Small intestine (tissue), 7 donors: ENCODE measurements around the gene HMGCR. TPM values are rescaled to one million over a fixed set of nuclear protein-coding genes. Genes with fewer than 3 reads are reported as not detected.

Experiments used
- DNase-seq, 2 donors: peaks; one replicate each; pipeline versions ENCODE4 v3.0.0 to v3.0.0-alpha.2; 2013
- FAIRE-seq: peaks from 2 replicates; lab custom pipeline; 2012; peaks lifted over from hg19 to GRCh38; lab: Jason Lieb, UNC
- H3K27ac ChIP-seq, 3 donors: one replicate each; pipeline ENCODE4 v1.5.1; 2013; ENCODE audit warnings: low read length in 2 of 3, mild to moderate bottlenecking in 2 of 3, control low read depth in 1 of 3, inconsistent platforms in 1 of 3, low read depth in 1 of 3, moderate library complexity in 1 of 3
- H3K27me3 ChIP-seq, 3 donors: one replicate each; pipeline ENCODE4 v1.6.1; 2013; ENCODE audit warnings: low read length in 3 of 3, inconsistent platforms in 1 of 3; ENCODE audit not compliant: control insufficient read depth in 3 of 3, insufficient read depth in 3 of 3
- H3K36me3 ChIP-seq, 3 donors: one replicate each; pipeline ENCODE4 v1.6.1; 2013; ENCODE audit warnings: low read length in 3 of 3, inconsistent platforms in 1 of 3, low read depth in 1 of 3, mild to moderate bottlenecking in 1 of 3, moderate library complexity in 1 of 3; ENCODE audit not compliant: control insufficient read depth in 3 of 3, insufficient read depth in 2 of 3
- H3K4me1 ChIP-seq, 3 donors: one replicate each; pipeline ENCODE4 v1.6.1; 2013; ENCODE audit warnings: low read length in 2 of 3, inconsistent platforms in 1 of 3, low read depth in 1 of 3, mild to moderate bottlenecking in 1 of 3, moderate library complexity in 1 of 3; ENCODE audit not compliant: control insufficient read depth in 3 of 3, insufficient read depth in 2 of 3
- H3K4me3 ChIP-seq, 3 donors: one replicate each; pipeline ENCODE4 v1.5.1; 2013; ENCODE audit warnings: low read length in 3 of 3, control low read depth in 1 of 3, inconsistent platforms in 1 of 3, low read depth in 1 of 3, mild to moderate bottlenecking in 1 of 3, moderate library complexity in 1 of 3
- H3K9me3 ChIP-seq, 2 donors: one replicate each; pipeline ENCODE4 v1.6.1; 2013; ENCODE audit warnings: low read depth in 1 of 2, low read length in 1 of 2; ENCODE audit not compliant: control insufficient read depth in 2 of 2, insufficient read depth in 1 of 2
- WGBS, 3 donors: extraction: QIAGEN DNeasy Blood & Tissue Kit; methylation state at CpG; one replicate each; pipeline ENCODE4 v1.1.7; 2013; 5-methylcytosine and 5-hydroxymethylcytosine counted together
- polyA plus RNA-seq, 4 donors: library from polyadenylated mRNA; stranded (reverse) in 3 of 4; unstranded in 1 of 4; fragments of 200-250 nt in 3 of 4; fragments of 120-200 nt in 1 of 4; gene quantifications; one replicate each; pipeline versions ENCODE4 v1.2.1 to v1.2.3, GENCODE V29; 2013
- donor health status: healthy with polysubstance abuse.
- donor health status: control.
- donor health status: control.
- donor health status: Bipolar disorder and iron deficiency.
- donor health status: healthy.

The HMGCR gene
- polyA plus RNA-seq, 4 donors: 3.8 to 54.3 (median 29.3) TPM

GRCh38 chr5:75374394-75374814 is 37.4 kb downstream of the HMGCR start:
- Histone ChIP-seq H3K36me3 (peaks cover 5 to 22% (median 11%) of the 10 kb centered on the region in 3 donors), H3K4me1 (no peaks in the 10 kb centered on the region), H3K27ac (no peak overlapping the region), H3K9me3 (no peaks in the 10 kb centered on the region), H3K27me3 (no peaks in the 10 kb centered on the region), H3K4me3 (no peak overlapping the region)
- no peak for DNase-seq
- WGBS, 3 donors: 89 to 96% (median 91%) methylated on average over 12 of the region's 12 CpGs
- FAIRE-seq: no peak

GRCh38 chr5:75375414-75375813 is 38.4 kb downstream of the HMGCR start:
- 91 to 97% (median 95%) methylated on average over 4 of the region's 4 CpGs for WGBS, 3 donors
- FAIRE-seq (no peak), DNase-seq (no peak)
- peaks cover 6 to 27% (median 14%) of the 10 kb centered on the region in 3 donors for H3K36me3 ChIP-seq
- no peaks in the 10 kb centered on the region for H3K9me3 ChIP-seq
- no peak overlapping the region for H3K27ac ChIP-seq
- H3K27me3 ChIP-seq: no peaks in the 10 kb centered on the region
- H3K4me3 ChIP-seq: no peak overlapping the region
- no peaks in the 10 kb centered on the region for H3K4me1 ChIP-seq

- FAIRE-seq (no peak), DNase-seq (no peak)
- Histone ChIP-seq H3K27ac (no peak overlapping the region), H3K36me3 (peaks cover 8 to 29% (median 16%) of the 10 kb centered on the region in 3 donors), H3K27me3 (no peaks in the 10 kb centered on the region), H3K4me3 (no peak overlapping the region), H3K9me3 (no peaks in the 10 kb centered on the region), H3K4me1 (no peaks in the 10 kb centered on the region)
- WGBS, 3 donors: 93 to 98% (median 96%) methylated on average over 1 of the region's 1 CpG
Measured at GRCh38 chr5:75380099-75380498, 43.1 kb downstream of the HMGCR start.

GRCh38 chr5:75381456-75381855 is 44.4 kb downstream of the HMGCR start:
- WGBS, 3 donors: 85 to 89% (median 85%) methylated on average over 4 of the region's 4 CpGs
- no peaks in the 10 kb centered on the region for H3K4me1 ChIP-seq
- no peaks in the 10 kb centered on the region for H3K27me3 ChIP-seq
- H3K9me3 ChIP-seq: no peaks in the 10 kb centered on the region
- H3K36me3 ChIP-seq: peaks cover 8 to 29% (median 11%) of the 10 kb centered on the region in 3 donors
- H3K27ac ChIP-seq: no peak overlapping the region
- DNase-seq (no peak), FAIRE-seq (no peak)
- no peak overlapping the region for H3K4me3 ChIP-seq

GRCh38 chr5:75384218-75384617 is 47.2 kb downstream of the HMGCR start:
- WGBS, 3 donors: 43 to 65% (median 58%) methylated on average over 1 of the region's 1 CpG
- Histone ChIP-seq H3K36me3 (peaks cover 5 to 32% (median 9%) of the 10 kb centered on the region in 3 donors), H3K4me1 (no peaks in the 10 kb centered on the region)

GRCh38 chr5:75387806-75388205 is 50.8 kb downstream of the HMGCR start:
- no peak overlapping the region for H3K27ac ChIP-seq
- no peaks in the 10 kb centered on the region for H3K4me1 ChIP-seq
- no peaks in the 10 kb centered on the region for H3K27me3 ChIP-seq
- no peaks in the 10 kb centered on the region for H3K9me3 ChIP-seq
- H3K4me3 ChIP-seq: no peak overlapping the region
- DNase-seq (no peak), FAIRE-seq (no peak)
- peaks cover 0 to 24% (median 0%) of the 10 kb centered on the region in 3 donors for H3K36me3 ChIP-seq
- WGBS, 3 donors: 90 to 96% (median 94%) methylated on average over 6 of the region's 6 CpGs

More at GRCh38 chr5:75384218-75384617, 47.2 kb downstream of the HMGCR start:
- Histone ChIP-seq H3K27ac (no peak overlapping the region), H3K9me3 (no peaks in the 10 kb centered on the region), H3K4me3 (no peak overlapping the region), H3K27me3 (no peaks in the 10 kb centered on the region)
- DNase-seq: no peak
- FAIRE-seq: no peak

- H3K36me3 ChIP-seq: peaks cover 0 to 26% (median 2%) of the 10 kb centered on the region in 3 donors
- no peaks in the 10 kb centered on the region for H3K9me3 ChIP-seq
- no peak overlapping the region for H3K27ac ChIP-seq
- FAIRE-seq (no peak), DNase-seq (no peak)
- WGBS, 3 donors: 82 to 95% (median 84%) methylated on average over 2 of the region's 2 CpGs
- no peaks in the 10 kb centered on the region for H3K4me1 ChIP-seq
- H3K4me3 ChIP-seq: no peak overlapping the region
- no peaks in the 10 kb centered on the region for H3K27me3 ChIP-seq
Measured at GRCh38 chr5:75389430-75389829, 52.4 kb downstream of the HMGCR start.

GRCh38 chr5:75395277-75395676 is 58.3 kb downstream of the HMGCR start:
- Histone ChIP-seq H3K27me3 (no peaks in the 10 kb centered on the region), H3K4me1 (no peaks in the 10 kb centered on the region), H3K36me3 (peaks cover 2 to 10% (median 5%) of the 10 kb centered on the region in 3 donors), H3K4me3 (no peak overlapping the region), H3K9me3 (no peaks in the 10 kb centered on the region), H3K27ac (no peak overlapping the region)
- FAIRE-seq (no peak), DNase-seq (no peak)
- 88 to 100% (median 91%) methylated on average over 3 of the region's 3 CpGs for WGBS, 3 donors

GRCh38 chr5:75405296-75405695 is 68.3 kb downstream of the HMGCR start:
- H3K9me3 ChIP-seq: no peaks in the 10 kb centered on the region
- no peaks in the 10 kb centered on the region for H3K4me1 ChIP-seq
- 45 to 65% (median 62%) methylated on average over 3 of the region's 3 CpGs for whole genome bisulfite sequencing, 3 donors
- H3K27me3 ChIP-seq: no peaks in the 10 kb centered on the region
- H3K4me3 ChIP-seq: no peak overlapping the region
- H3K36me3 ChIP-seq: peaks cover 5 to 22% (median 5%) of the 10 kb centered on the region in 3 donors
- no peak overlapping the region for H3K27ac ChIP-seq
- DNase-seq (peak in 1 of 2 donors; percentile 14), FAIRE-seq (no peak)
